Measurements from ENCODE around the gene RNF166. TPM values are rescaled to one million over a fixed set of nuclear protein-coding genes. Genes with fewer than 3 reads are reported as not detected.

The RNF166 gene
- total RNA-seq, 3 donors from 2014 or later (not counting 1 experiment from before 2014, with no cell fraction given): 459 to 712 (median 501) TPM

- ATAC-seq: no peak
- 87% methylated on average over 37 of the region's 39 CpGs for WGBS (ENCODE audit: insufficient coverage)
- no peak for DNase-seq
- no peak for TF ChIP-seq CTCF (IDR thresholded peaks at IDR 0.05)
- Histone ChIP-seq H3K4me1 (ENCODE audit: control insufficient read depth, insufficient read depth, low read length) (peaks cover 35% of the 10 kb centered on the region), H3K27ac (ENCODE audit: low read length) (no peak overlapping the region), H3K36me3 (ENCODE audit: control insufficient read depth, insufficient read depth, low read length) (peaks cover 18% of the 10 kb centered on the region), H3K9me3 (ENCODE audit: control insufficient read depth, insufficient read depth, low read length) (no peaks in the 10 kb centered on the region), H3K27me3 (ENCODE audit: control insufficient read depth, insufficient read depth, low read length) (no peaks in the 10 kb centered on the region), H3K4me3 (ENCODE audit: low read length) (no peak overlapping the region)
- no peaks in the 10 kb centered on the region for H3K9me3 Mint-ChIP-seq
- peaks cover 12 to 23% of the 10 kb centered on the region in 2 donors for H3K4me1 Mint-ChIP-seq
- intact Hi-C loops (cut with micrococcal nuclease): loop anchor here (2.0 kb wide), 1 partner anchor 472 kb away; the partner anchor contains the start of gene ZNF778
- no peak overlapping the region for H3K4me3 Mint-ChIP-seq
- no peaks in the 10 kb centered on the region for H3K36me3 Mint-ChIP-seq
- no peaks in the 10 kb centered on the region for H3K27me3 Mint-ChIP-seq (ENCODE audit: low read depth in 2 of 2)
- H3K27ac Mint-ChIP-seq: peak overlapping the region; percentile 61 to 80
Observed at GRCh38 chr16:88744577-88745521, 38.6 kb upstream of the RNF166 start.

- no peaks in the 10 kb centered on the region for H3K9me3 ChIP-seq (ENCODE audit: control insufficient read depth, insufficient read depth, low read length)
- peaks cover 12 to 24% of the 10 kb centered on the region in 2 donors for H3K4me1 Mint-ChIP-seq
- H3K4me1 ChIP-seq (ENCODE audit: control insufficient read depth, insufficient read depth, low read length): peaks cover 35% of the 10 kb centered on the region
- intact Hi-C loops (cut with micrococcal nuclease): loop anchor here (2.0 kb wide), 1 partner anchor 473 kb away; the partner anchor contains the start of gene ZNF778
- peaks cover 18% of the 10 kb centered on the region for H3K36me3 ChIP-seq (ENCODE audit: control insufficient read depth, insufficient read depth, low read length)
- H3K27ac ChIP-seq (ENCODE audit: low read length): no peak overlapping the region
- peak; percentile 94 for TF ChIP-seq CTCF (IDR thresholded peaks at IDR 0.05)
- no peaks in the 10 kb centered on the region for H3K9me3 Mint-ChIP-seq
- H3K4me3 ChIP-seq (ENCODE audit: low read length): no peak overlapping the region
- no peaks in the 10 kb centered on the region for H3K27me3 Mint-ChIP-seq (ENCODE audit: low read depth in 2 of 2)
- H3K27ac Mint-ChIP-seq: no peak overlapping the region
- no peak overlapping the region for H3K4me3 Mint-ChIP-seq
- DNase-seq: peak; percentile 71 to 86
- WGBS (ENCODE audit: insufficient coverage): 71% methylated on average over 32 of the region's 32 CpGs
- ATAC-seq: peak; percentile 60 to 77 (median 74)
- H3K36me3 Mint-ChIP-seq: no peaks in the 10 kb centered on the region
- no peaks in the 10 kb centered on the region for H3K27me3 ChIP-seq (ENCODE audit: control insufficient read depth, insufficient read depth, low read length)
Observed at GRCh38 chr16:88743693-88744576, 37.7 kb upstream of the RNF166 start.

- no peak for DNase-seq
- H3K4me3 Mint-ChIP-seq: no peak overlapping the region
- intact Hi-C loops (cut with micrococcal nuclease): no loop called here
- Histone ChIP-seq H3K27ac (ENCODE audit: low read length) (no peak overlapping the region), H3K4me3 (ENCODE audit: low read length) (no peak overlapping the region), H3K27me3 (ENCODE audit: control insufficient read depth, insufficient read depth, low read length) (no peaks in the 10 kb centered on the region), H3K4me1 (ENCODE audit: control insufficient read depth, insufficient read depth, low read length) (peaks cover 35% of the 10 kb centered on the region), H3K36me3 (ENCODE audit: control insufficient read depth, insufficient read depth, low read length) (peaks cover 18% of the 10 kb centered on the region), H3K9me3 (ENCODE audit: control insufficient read depth, insufficient read depth, low read length) (no peaks in the 10 kb centered on the region)
- 80% methylated on average over 19 of the region's 19 CpGs for WGBS (ENCODE audit: insufficient coverage)
- no peak for ATAC-seq
- no peaks in the 10 kb centered on the region for H3K27me3 Mint-ChIP-seq (ENCODE audit: low read depth in 2 of 2)
- TF ChIP-seq CTCF (IDR thresholded peaks at IDR 0.05): no peak
- no peaks in the 10 kb centered on the region for H3K36me3 Mint-ChIP-seq
- H3K4me1 Mint-ChIP-seq: peaks cover 12 to 28% of the 10 kb centered on the region in 2 donors
- H3K9me3 Mint-ChIP-seq: no peaks in the 10 kb centered on the region
- H3K27ac Mint-ChIP-seq: no peak overlapping the region
Observed at GRCh38 chr16:88742896-88743605, 36.8 kb upstream of the RNF166 start.
